EH (cell line): ENCODE data around the gene HS6ST2.

Experiments
- DNase-seq: peaks from one replicate; pipeline ENCODE4 v3.0.0-alpha.2; 2015; ENCODE audit warnings: low read depth

Gene HS6ST2

DNA sequence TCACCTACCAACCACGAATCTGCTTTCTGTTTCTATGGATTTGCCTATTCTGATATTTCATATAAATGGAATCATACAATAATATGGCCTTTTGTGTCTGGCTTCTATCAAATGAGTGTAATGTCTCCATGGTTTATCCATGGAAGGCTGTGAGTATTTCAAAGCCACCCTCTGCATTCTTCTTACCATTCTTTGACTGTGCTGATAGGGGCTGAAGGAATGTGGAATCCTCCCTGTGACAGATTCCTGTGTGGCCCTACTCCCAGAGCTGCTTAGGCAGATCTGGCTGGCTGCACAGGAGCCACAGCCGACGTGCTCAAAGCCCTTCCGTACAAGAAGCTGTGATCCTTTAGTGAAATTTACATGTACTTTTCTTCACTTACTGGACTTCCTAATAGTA lies 163.2 kb downstream of the HS6ST2 start:
- no peak for DNase-seq

DNA sequence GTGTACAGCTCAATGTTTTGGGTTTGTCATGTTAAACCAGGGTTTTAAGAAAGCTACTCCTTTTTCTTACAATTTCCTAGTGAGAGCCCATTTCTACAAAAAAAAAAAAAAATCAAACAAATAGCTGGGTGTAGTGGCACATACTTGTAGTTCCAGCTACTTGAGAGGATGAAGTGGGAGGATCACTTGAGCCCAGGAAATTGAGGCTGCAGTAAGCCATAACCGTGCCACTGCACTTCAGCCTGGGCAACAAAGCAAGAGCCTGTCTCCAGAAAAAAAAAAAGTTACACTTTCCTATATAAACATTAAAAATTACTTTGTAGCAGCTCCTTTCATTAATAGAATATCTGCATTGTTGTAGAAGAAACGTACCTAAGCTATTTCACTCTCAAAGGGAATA lies 166.7 kb downstream of the HS6ST2 start:
- no peak for DNase-seq

DNA sequence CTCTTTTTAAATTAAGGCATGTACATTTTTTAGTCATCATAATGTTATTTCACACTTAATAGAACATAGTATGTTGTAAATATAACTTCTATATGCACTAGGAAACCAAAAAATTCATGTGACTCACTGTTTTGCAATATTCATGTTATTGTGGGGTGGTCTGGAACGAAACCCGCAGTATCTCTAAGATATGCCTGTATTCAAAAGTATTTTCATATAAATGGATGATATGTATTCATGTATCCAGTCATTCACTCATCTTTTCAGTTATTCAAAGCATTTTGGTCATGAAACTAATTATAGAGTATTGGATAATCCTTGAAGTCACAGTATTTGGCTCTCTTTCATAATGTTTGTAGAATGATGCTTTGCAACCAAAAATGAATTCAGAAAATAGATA lies 168.1 kb downstream of the HS6ST2 start:
- DNase-seq, result no peak

DNA sequence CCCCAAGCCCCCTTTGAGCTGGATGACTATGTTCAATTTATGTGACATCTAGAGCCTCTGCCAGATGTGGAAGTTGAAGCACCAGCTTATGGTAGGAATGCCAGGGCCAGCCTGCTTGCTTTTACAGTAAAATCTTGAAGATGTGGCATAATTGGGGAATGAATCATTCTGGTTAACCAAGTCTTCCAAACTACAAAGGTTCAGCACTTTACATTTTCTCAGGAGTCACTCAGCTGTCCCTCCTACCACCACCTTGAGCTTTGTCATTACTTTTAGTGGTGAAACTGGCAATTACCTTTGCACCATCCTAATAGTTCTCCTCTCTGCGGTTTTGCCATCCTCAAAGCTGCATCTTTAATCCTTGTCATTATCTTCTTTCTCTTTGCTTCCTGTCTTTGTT lies 172.2 kb downstream of the HS6ST2 start:
- no peak for DNase-seq

DNA sequence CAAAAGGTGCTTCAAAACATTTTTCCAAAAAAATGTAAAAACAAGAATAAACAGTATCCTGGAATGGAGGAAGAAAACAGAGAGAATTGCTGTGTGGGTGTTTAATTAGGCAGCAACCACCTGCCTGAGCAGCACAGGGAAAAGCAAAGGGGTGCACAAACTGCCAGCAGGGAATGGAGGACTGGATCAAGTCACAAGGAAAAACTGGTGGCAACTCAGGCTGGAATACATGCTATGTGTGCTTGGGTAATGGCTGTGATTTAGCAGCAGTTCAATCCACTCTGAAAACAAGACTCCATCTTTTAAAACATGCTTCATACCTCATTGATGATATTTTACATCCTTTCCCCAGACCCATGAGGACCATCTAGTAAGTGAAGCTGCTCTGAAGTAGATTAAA lies 179.5 kb downstream of the HS6ST2 start:
- no peak for DNase-seq

DNA sequence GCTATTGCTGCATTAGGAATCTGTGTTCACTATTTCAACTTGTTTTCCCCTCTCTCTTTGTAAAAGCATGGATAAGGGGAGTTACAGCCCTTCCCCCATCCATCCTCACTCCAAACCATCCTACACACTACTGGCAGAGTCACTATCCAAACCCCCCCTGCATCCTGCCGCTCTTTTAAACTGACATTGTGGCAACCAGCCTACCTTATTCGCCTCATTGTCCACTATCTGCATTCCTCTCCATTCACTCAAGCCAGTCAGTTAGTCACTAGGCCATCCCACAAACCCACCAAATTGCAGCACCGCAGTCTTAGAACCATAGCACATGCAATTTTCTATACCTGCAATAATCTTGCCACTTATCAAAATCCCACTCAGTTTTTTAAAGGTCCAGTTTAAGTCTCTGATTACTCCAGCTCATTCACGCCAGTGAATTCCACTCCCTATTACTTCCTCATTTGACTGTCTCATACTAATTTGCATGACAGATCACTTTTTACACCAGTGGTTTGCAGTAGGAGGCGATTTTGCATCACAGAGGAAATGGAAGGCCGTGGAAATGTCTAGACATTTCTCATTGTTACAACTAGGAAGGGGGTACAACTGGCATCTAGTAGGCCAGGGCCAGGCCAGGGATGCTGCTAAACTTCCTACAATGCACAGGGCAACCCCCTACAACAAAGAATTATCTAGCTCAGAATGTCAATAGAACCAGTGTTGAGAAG lies 181.8 kb downstream of the HS6ST2 start:
- no peak for DNase-seq

DNA sequence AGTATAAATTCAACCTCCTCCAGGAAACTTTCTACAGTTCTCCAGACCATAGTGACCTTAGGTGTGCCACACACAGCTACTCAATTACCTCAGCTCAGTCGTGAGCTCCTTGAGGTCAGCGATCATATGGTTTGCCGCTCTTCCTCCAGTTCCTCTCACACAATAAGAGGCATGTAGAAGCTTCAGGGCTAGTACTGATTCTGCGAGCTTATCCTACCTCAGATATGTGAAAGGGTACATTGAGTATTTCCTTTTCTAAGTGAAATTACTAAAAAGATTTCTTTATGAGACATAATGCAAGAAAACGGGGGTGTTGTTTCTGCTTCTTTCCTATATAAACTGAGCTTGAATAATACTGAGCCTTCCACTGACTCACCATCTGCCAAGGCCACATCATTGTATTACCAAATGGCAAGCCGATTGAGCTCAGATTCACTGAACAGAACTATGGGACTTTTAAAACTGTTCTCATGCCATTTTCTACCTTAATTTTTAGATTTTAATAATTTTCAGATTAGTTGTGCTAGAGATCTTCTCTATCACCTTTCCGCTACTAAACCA lies 183.1 kb downstream of the HS6ST2 start:
- DNase-seq, result no peak

- no peak for DNase-seq
Measured at GRCh38 chrX:132774010-132774714, 184.3 kb downstream of the HS6ST2 start.

- DNase-seq, result no peak
Measured at GRCh38 chrX:132769609-132770008, 188.8 kb downstream of the HS6ST2 start.

GRCh38 chrX:132766452-132766851 lies 192.0 kb downstream of the HS6ST2 start:
- DNase-seq, result no peak

- no peak for DNase-seq
Measured at GRCh38 chrX:132763528-132763927, 194.9 kb downstream of the HS6ST2 start.

DNA sequence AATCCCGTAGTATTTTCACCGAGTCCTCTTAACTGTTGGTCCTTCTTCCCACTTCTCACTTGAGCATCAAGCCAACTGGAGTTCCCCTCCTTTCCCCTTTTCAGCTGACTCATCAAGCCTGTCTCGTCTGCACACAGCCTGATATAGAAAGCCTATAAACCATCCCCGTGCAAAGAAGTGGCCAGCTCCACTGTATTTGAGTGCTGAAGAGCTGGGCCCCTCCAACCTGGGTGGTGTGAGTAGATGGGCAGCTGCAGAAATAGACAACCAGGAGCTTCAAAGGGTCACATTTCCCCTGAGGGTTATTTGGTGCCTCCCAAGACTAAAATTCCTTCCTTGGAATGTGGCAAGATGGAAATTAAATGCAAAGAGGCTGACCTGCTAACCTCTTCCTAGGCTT lies 199.7 kb downstream of the HS6ST2 start:
- DNase-seq, result no peak

DNA sequence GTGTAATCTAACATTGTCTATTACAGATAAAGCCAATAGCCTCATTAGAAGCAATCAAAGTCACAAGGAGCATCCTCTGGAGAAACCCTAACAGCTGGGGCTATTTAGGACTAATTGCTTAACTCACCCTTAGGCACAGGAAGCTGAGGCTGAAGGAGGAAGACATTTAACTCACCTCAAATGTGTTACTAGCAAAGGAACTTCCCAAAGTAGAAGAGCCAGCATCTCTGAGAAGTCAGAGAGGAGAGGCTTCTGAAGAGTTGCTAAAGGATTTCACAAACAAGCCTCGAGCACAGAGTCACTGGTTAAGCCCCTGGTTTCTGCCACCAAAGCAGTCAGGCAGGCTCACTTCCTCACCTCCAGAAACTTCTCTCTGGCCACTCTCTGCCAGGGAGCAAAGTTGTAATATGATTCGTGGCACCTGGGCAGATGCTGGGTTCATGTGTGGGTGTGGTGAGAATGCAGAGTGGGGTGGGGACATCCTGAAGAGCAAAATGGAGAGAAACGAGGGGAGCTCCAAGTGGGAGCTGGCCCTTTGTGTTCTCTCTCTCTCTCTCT lies 201.3 kb downstream of the HS6ST2 start:
- no peak for DNase-seq

DNA sequence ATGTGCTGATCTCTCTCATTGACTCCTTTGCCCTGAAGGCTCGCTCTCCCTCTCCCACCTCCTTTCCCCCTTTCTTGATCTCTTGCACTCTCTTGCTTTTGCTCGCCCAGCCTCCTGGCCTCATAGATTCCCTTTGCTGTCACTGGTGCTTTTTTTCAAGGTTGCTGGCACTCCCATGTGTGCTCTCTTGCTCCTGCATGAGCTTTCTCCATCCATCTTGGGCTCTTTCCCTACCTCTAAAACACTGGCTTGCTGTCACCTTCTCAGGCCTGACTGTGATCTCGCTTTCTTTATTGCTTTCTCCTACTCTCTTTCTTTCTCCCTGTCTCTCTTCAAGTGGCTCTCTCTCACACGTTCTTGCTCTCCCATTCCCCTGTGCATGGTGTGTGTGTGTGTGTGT lies 202.0 kb downstream of the HS6ST2 start:
- DNase-seq, result no peak

- no peak for DNase-seq
Measured at GRCh38 chrX:132751063-132751690, 207.3 kb downstream of the HS6ST2 start.

DNA sequence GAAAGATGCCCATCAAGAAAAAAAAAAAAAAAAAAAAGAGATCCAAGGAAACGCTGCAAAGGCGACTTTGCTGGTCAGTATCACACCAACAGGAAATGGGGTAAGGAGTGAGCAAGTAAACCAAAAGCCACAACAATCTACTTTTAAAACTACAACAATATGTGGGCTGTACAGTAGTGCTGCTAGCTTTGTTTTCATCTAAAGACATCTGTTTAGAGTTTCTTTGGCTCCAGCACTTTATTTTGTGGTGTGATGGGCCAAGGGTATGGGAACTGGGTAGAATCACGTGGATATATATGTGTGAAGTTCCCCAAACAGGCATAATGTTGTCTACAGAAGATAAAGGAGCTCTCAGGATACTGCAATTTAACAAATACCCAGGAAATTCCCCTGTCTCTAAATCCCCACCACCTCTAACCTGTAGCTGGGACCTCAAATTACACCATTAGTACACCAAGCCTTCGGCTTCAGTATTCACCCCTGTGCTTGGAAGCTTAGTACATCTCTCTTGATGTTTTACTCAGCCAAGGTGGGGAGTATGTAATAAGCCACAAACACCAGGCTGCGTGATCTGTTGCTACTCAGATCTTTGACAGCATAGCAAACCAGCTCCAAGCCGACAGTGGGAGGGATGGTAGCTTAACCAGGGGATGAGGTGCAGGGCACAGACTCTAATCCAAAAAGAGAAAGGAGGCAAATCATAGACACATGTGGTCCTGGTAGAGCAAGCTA lies 207.9 kb downstream of the HS6ST2 start:
- no peak for DNase-seq

DNA sequence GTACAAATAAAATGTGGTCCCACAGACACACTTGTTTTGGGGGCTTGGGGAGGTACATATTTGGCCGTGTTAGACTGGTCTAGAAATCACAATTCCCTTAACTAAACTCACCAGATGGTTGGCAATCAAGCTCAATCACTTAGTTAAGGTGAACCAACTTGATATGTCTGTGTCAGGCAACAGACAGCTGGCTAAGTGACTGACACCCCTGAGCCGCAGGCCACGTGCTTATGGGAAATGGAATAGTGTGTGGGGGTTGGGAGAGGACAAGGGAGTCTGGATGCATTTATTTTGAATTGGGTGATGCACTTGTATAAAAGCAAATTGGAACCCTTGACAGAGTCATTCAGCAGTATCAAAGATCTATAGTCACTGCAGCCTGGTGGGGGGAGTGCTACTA lies 209.0 kb downstream of the HS6ST2 start:
- DNase-seq, result no peak

- DNase-seq, result no peak
Measured at GRCh38 chrX:132748909-132749308, 209.5 kb downstream of the HS6ST2 start.

DNA sequence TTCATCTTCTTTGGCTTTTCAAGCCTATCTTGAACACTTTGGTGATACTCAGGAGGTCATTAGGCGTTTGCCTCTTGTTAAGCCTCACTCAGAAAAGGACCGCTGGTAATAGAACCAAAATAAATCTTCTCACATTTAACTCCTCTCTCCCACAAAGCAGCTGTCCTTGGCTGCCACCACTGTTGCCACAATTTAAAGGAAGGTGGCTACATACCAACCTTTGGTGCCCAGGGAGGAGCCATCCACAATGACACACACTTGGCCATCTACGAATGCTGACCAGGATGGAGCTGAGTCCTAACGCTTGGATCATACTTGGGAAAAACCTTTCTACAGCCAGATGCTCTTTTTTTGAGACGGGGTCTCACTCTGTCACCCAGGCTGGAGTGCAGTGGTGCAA lies 210.2 kb downstream of the HS6ST2 start:
- DNase-seq, result no peak

- DNase-seq, result no peak
Measured at GRCh38 chrX:132745593-132745992, 212.8 kb downstream of the HS6ST2 start.

- no peak for DNase-seq
Measured at GRCh38 chrX:132744470-132744869, 214.0 kb downstream of the HS6ST2 start.

DNA sequence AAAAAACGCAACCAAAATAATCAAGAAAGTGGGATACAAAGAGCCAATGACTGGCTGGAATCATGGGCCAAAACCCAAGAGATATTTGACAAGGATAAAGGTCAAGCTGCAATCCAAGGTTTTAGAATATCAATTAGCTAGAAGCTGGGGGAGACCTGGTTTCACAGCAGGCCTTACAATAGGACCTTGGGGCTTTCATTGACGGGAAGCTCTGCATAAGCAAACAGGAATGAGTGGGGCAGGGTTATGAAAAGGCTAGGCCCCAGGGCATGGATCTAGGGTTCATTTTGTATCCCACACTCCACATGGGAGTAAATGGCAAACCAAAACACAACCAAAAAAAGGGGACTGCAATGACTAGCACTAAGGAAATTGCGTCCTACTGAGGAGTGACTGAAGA lies 215.3 kb downstream of the HS6ST2 start:
- no peak for DNase-seq
